Fibroblast of the aortic adventitia (primary cell): ENCODE measurements around the gene KIF22. TPM values are rescaled to one million over a fixed set of nuclear protein-coding genes. Genes with fewer than 3 reads are reported as not detected.
"Not testable (repeated sequence)": the region's sequence is repeated elsewhere in the genome, so short reads cannot be mapped to it uniquely, and the experiment has no call there.

ENCODE experiments used
- DNase-seq: peaks from one replicate; pipeline ENCODE4 v3.0.0-alpha.2; 2010; ENCODE audit warnings: low read depth
- H3K4me3 ChIP-seq: 2 replicates; pipeline ENCODE4 v1.5.1; 2011; ENCODE audit warnings: low read depth, mild to moderate bottlenecking, control low read depth, low read length, moderate library complexity
- CTCF ChIP-seq: IDR thresholded peaks from 2 replicates; pipeline ENCODE4 v1.5.1; 2011; ENCODE audit warnings: mild to moderate bottlenecking, low read length, control low read depth, inconsistent platforms; ENCODE audit not compliant: insufficient read depth
- total RNA-seq: library from RNA; depleted of rRNA; stranded (reverse); fragments of >200 nt; gene quantifications from 2 replicates; pipeline ENCODE4 v1.2.3, GENCODE V29; 2012; ENCODE audit warnings: low replicate concordance

KIF22 gene
- total RNA-seq, 1 donor, result 52.4 TPM

- no peak for TF ChIP-seq CTCF
Measured at GRCh38 chr16:29767062-29767461, 23.5 kb upstream of the KIF22 start.

GRCh38 chr16:29769507-29769906, 21.0 kb upstream of the KIF22 start:
- DNase-seq, result no peak
- H3K4me3 ChIP-seq, result no peak overlapping the region
- no peak for TF ChIP-seq CTCF

More at GRCh38 chr16:29767062-29767461, 23.5 kb upstream of the KIF22 start:
- H3K4me3 ChIP-seq, result no peak overlapping the region
- no peak for DNase-seq

- TF ChIP-seq CTCF, result no peak
- H3K4me3 ChIP-seq, result no peak overlapping the region
- DNase-seq, result no peak
Measured at GRCh38 chr16:29770250-29770929, 20.2 kb upstream of the KIF22 start.

GRCh38 chr16:29772330-29772729, 18.2 kb upstream of the KIF22 start:
- peak; percentile 56 for DNase-seq
- H3K4me3 ChIP-seq, result not testable (repeated sequence)

- no peak overlapping the region for H3K4me3 ChIP-seq
- DNase-seq, result no peak
- no peak for TF ChIP-seq CTCF
Measured at GRCh38 chr16:29774730-29775129, 15.8 kb upstream of the KIF22 start.

- no peak for TF ChIP-seq CTCF
- H3K4me3 ChIP-seq, result no peak overlapping the region
- DNase-seq, result peak; percentile 77
Measured at GRCh38 chr16:29775742-29776408, 14.7 kb upstream of the KIF22 start.

- DNase-seq, result no peak
- no peak within 1 kb of the TSS for H3K4me3 ChIP-seq
- TF ChIP-seq CTCF, result no peak
Measured at GRCh38 chr16:29777576-29778350, 12.8 kb upstream of the KIF22 start, which contains the start of gene ZG16. Gene ZG16, plus strand, starts transcription at chr16:29778256. Its CDS starts 1,011 bp downstream, at chr16:29779267.
